Activated naive CD4-positive, alpha-beta T cell treated with anti-CD3 and anti-CD28 coated beads, Interleukin-2, amount 50 U/mL, for 16 hours (primary cell): ENCODE results near the gene ZC3H12D.
"Not testable (repeated sequence)": the region's sequence is repeated elsewhere in the genome, so short reads cannot be mapped to it uniquely, and the experiment has no call there.

Experiments
- DNase-seq: peaks from one replicate; pipeline ENCODE4 v3.0.0-alpha.2; 2020

Gene ZC3H12D

GRCh38 chr6:149457316-149457884 is 27.4 kb downstream of the ZC3H12D start:
- DNase-seq = no peak

GRCh38 chr6:149456311-149457021 is 28.3 kb downstream of the ZC3H12D start:
- no peak for DNase-seq

- no peak for DNase-seq
Measured at GRCh38 chr6:149455031-149455732, 29.6 kb downstream of the ZC3H12D start.

- DNase-seq = no peak
Measured at GRCh38 chr6:149454346-149454848, 30.4 kb downstream of the ZC3H12D start.

GRCh38 chr6:149453597-149454345 is 31.0 kb downstream of the ZC3H12D start:
- no peak for DNase-seq

GRCh38 chr6:149452037-149452939 is 32.5 kb downstream of the ZC3H12D start:
- DNase-seq = no peak

- peak; percentile 40 for DNase-seq
Measured at GRCh38 chr6:149451376-149452036, 33.3 kb downstream of the ZC3H12D start.

- no peak for DNase-seq
Measured at GRCh38 chr6:149450679-149451375, 34.0 kb downstream of the ZC3H12D start.

- DNase-seq = no peak
Measured at GRCh38 chr6:149449831-149450678, 34.8 kb downstream of the ZC3H12D start.

GRCh38 chr6:149448821-149449453 is 35.9 kb downstream of the ZC3H12D start:
- no peak for DNase-seq

- DNase-seq = no peak
Measured at GRCh38 chr6:149446791-149447376, 37.9 kb downstream of the ZC3H12D start.

- no peak for DNase-seq
Measured at GRCh38 chr6:149445573-149445972, 39.2 kb downstream of the ZC3H12D start.

- no peak for DNase-seq
Measured at GRCh38 chr6:149445095-149445466, 39.7 kb downstream of the ZC3H12D start.

GRCh38 chr6:149444360-149445094 is 40.3 kb downstream of the ZC3H12D start:
- DNase-seq = not testable (repeated sequence)

GRCh38 chr6:149443411-149444181 is 41.2 kb downstream of the ZC3H12D start:
- DNase-seq = no peak

- DNase-seq = no peak
Measured at GRCh38 chr6:149441740-149442139, 43.1 kb downstream of the ZC3H12D start.
